Hepatocyte (in vitro differentiated cells): ENCODE data around the gene FRAS1. TPM values are rescaled to one million over a fixed set of nuclear protein-coding genes. Genes with fewer than 3 reads are reported as not detected.
A peak's percentile ranks its signal among the peaks of the same experiment; 100 is the strongest.

ENCODE experiments used
- DNase-seq: peaks from one replicate; pipeline ENCODE4 v3.0.0-alpha.2; 2016; ENCODE audit warnings: low spot score
- H2AFZ ChIP-seq: fragments of 200-600 bp; sonication (generic); 2 replicates; pipeline ENCODE4 v1.6.0; 2016; ENCODE audit warnings: antibody characterized with exemption, mild to moderate bottlenecking
- H3K27ac ChIP-seq: fragments of 200-600 bp; sonication (generic); 2 replicates; pipeline ENCODE4 v1.5.1; 2016; ENCODE audit warnings: mild to moderate bottlenecking
- H3K27me3 ChIP-seq: fragments of 200-600 bp; sonication (generic); 2 replicates; pipeline ENCODE4 v1.6.1; 2016
- H3K36me3 ChIP-seq: fragments of 200-600 bp; sonication (generic); replicated peaks from 2 replicates; pipeline ENCODE4 v1.5.1; 2016; ENCODE audit warnings: low read depth; ENCODE audit not compliant: insufficient read depth
- H3K4me1 ChIP-seq: fragments of 200-600 bp; sonication (generic); 2 replicates; pipeline ENCODE4 v1.5.1; 2016; ENCODE audit warnings: mild to moderate bottlenecking, moderate library complexity; ENCODE audit not compliant: insufficient read depth
- H3K4me2 ChIP-seq: fragments of 200-600 bp; sonication (generic); 2 replicates; pipeline ENCODE4 v1.6.0; 2016
- H3K4me3 ChIP-seq: fragments of 200-600 bp; sonication (generic); 2 replicates; pipeline ENCODE4 v1.5.1; 2016; ENCODE audit warnings: mild to moderate bottlenecking
- H3K79me2 ChIP-seq: fragments of 200-600 bp; sonication (generic); 2 replicates; pipeline ENCODE4 v1.6.0; 2017; ENCODE audit warnings: mild to moderate bottlenecking
- H3K9me2 ChIP-seq: fragments of 200-600 bp; sonication (generic); replicated peaks from 2 replicates; pipeline ENCODE4 v1.6.0; 2017; ENCODE audit warnings: mild to moderate bottlenecking; ENCODE audit not compliant: insufficient read depth
- H3K9me3 ChIP-seq: fragments of 200-600 bp; sonication (generic); 2 replicates; pipeline ENCODE4 v1.5.1; 2016; ENCODE audit warnings: low read depth, mild to moderate bottlenecking
- H4K20me1 ChIP-seq: fragments of 200-600 bp; sonication (generic); 2 replicates; pipeline ENCODE4 v1.6.0; 2016; ENCODE audit warnings: mild to moderate bottlenecking; ENCODE audit not compliant: insufficient read depth, poor library complexity, severe bottlenecking
- EZH2 ChIP-seq: fragments of 200-600 bp; sonication (generic); IDR thresholded peaks from 2 replicates; pipeline ENCODE4 v1.6.1; 2016; ENCODE audit warnings: antibody characterized with exemption, mild to moderate bottlenecking, borderline replicate concordance
- EZH2phosphoT487 ChIP-seq: fragments of 200-600 bp; sonication (generic); IDR thresholded peaks from one replicate; pipeline ENCODE4 v1.6.1; 2018; ENCODE audit warnings: antibody characterized with exemption, mild to moderate bottlenecking, low read depth, moderate library complexity; ENCODE audit not compliant: unreplicated experiment, severe bottlenecking
- WGBS: methylation state at CpG from one replicate; pipeline ENCODE4 v1.1.6; 2016; ENCODE audit warnings: low lambda C conversion rate; ENCODE audit errors: missing lambda C conversion rate; 5-methylcytosine and 5-hydroxymethylcytosine counted together
- polyA plus RNA-seq: library from polyadenylated mRNA; unstranded; fragments of >200 nt; fragmentation: Nextera tagmentation; extraction: Ambion mirVana; gene quantifications from 2 replicates; pipeline ENCODE4 v1.2.1, GENCODE V29; 2016
- small RNA-seq: library from RNA; depleted of rRNA; stranded (forward); fragments of <200 nt; gene quantifications from one replicate; pipeline ENCODE3, GENCODE V24; 2014
- total RNA-seq: library from RNA; depleted of rRNA; stranded (reverse); fragments of >200 nt; gene quantifications from 2 replicates; pipeline ENCODE4 v1.2.3, GENCODE V29; 2014
- TF ChIP-seq, protein P1 (sequence below): fragments of 200-600 bp; sonication (generic); IDR thresholded peaks from 2 replicates; pipeline ENCODE4 v1.5.1; 2016; ENCODE audit warnings: antibody characterized with exemption, mild to moderate bottlenecking; ENCODE audit not compliant: poor library complexity

FRAS1 gene
- total and polyA plus RNA-seq, 2 experiments from 2014 or later = 9.3 to 38.5 TPM

DNA sequence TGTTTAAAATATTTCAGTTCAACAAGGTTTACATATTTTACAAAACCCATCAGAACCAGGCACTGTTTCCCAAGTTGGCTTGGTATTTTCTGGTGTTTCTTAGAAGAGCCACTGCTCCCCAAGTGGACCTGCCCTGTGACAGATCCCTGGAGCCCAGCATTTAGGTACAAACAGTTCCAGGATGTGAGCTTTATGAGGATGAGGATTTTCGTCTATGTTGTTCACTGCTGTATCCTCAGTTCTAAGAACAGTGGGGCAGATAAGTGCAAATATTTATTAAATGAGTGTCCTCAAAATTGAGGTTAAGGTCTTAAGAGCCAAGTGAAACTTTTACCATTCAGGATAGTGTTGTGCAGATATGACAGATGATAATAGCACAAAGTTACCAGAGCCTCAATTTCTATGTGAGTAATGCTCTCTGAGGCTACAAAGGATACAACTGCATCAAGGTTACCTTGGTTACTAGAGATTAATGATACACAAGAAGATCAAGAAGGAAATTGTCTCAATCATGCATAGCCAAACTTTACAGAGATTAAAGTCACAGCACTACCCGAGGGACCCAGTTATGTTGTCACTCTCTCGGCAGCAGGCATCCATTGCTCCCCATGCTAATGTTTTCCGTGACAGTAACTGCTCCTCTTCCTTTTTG is 531.9 kb downstream of the FRAS1 start:
- WGBS = 69% methylated on average over 4 of the region's 4 CpGs
- Histone ChIP-seq H3K36me3 (no peaks in the 10 kb centered on the region), H4K20me1 (no peaks in the 10 kb centered on the region)

DNA sequence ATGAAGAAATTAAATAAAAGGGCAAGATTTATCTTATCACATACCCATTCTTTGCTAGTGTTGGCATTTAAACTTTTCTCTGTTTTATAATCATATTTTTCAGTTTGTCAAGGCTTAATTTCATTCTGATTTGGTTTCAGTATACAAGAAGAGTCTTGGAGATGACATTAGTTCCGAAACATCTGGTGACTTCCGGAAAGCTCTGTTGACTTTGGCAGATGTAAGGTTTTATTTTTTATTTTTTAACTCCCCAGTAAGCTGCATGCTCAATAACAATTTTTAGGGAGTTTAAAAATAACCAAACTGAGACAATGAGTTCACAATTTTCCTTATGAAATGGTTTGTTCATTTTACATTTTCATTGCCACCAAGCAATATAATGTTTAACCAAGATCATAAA is 534.3 kb downstream of the FRAS1 start:
- no peak for TF ChIP-seq EZH2phosphoT487
- no peak for TF ChIP-seq EZH2
- TF ChIP-seq, protein P1, sequence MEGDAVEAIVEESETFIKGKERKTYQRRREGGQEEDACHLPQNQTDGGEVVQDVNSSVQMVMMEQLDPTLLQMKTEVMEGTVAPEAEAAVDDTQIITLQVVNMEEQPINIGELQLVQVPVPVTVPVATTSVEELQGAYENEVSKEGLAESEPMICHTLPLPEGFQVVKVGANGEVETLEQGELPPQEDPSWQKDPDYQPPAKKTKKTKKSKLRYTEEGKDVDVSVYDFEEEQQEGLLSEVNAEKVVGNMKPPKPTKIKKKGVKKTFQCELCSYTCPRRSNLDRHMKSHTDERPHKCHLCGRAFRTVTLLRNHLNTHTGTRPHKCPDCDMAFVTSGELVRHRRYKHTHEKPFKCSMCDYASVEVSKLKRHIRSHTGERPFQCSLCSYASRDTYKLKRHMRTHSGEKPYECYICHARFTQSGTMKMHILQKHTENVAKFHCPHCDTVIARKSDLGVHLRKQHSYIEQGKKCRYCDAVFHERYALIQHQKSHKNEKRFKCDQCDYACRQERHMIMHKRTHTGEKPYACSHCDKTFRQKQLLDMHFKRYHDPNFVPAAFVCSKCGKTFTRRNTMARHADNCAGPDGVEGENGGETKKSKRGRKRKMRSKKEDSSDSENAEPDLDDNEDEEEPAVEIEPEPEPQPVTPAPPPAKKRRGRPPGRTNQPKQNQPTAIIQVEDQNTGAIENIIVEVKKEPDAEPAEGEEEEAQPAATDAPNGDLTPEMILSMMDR = no peak
- no peaks in the 10 kb centered on the region for H4K20me1 ChIP-seq
- H3K27me3 ChIP-seq = no peaks in the 10 kb centered on the region
- no peak overlapping the region for H3K27ac ChIP-seq
- H3K9me3 ChIP-seq = no peaks in the 10 kb centered on the region
- 80% methylated on average over 2 of the region's 2 CpGs for WGBS
- no peaks in the 10 kb centered on the region for H3K9me2 ChIP-seq
- no peaks in the 10 kb centered on the region for H3K4me1 ChIP-seq
- no peaks in the 10 kb centered on the region for H3K79me2 ChIP-seq
- no peak overlapping the region for H3K4me2 ChIP-seq
- no peak overlapping the region for H2AFZ ChIP-seq
- DNase-seq = no peak
- H3K4me3 ChIP-seq = no peak overlapping the region
- no peaks in the 10 kb centered on the region for H3K36me3 ChIP-seq

More for the DNA sequence above, 531.9 kb downstream of the FRAS1 start:
- Histone ChIP-seq H3K27me3 (no peaks in the 10 kb centered on the region), H3K79me2 (no peaks in the 10 kb centered on the region), H3K9me2 (no peaks in the 10 kb centered on the region), H3K9me3 (no peaks in the 10 kb centered on the region), H3K4me2 (no peak overlapping the region), H3K4me1 (no peaks in the 10 kb centered on the region), H3K4me3 (no peak overlapping the region), H3K27ac (no peak overlapping the region), H2AFZ (no peak overlapping the region)
- TF ChIP-seq, protein P1 = no peak
- TF ChIP-seq EZH2 (no peak), EZH2phosphoT487 (no peak)
- no peak for DNase-seq

DNA sequence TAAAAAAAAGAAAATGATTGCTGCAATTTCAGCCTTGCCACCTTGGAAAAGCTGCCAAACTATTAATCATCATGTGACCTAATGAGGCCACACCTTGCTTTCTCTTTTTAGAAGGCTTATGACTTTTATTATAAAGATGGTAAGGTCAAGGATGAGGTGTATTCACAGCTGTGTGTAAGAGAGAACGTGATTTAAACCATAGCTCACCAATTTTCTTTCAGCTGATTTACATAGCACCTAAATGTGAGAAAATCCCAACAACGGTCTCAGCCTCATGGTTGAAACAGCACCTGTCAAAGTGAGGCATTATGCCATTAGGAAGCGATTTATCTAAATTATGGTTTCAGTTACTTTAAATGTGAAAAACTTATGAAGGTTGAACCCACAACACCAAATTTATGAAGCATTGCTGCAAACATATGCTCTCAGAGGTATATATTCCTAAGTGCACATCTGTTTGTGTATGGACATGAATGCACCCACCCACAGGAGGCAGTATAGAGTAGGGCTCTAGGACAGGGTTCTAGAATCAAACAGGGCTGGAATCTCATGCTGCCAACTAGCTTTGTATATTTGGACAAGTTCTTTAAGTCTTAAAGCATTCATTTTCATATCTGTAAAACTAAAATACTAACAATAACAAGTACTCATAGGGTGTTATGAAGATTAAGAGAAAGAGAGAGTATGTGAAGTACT is 535.1 kb downstream of the FRAS1 start:
- Histone ChIP-seq H3K27me3 (no peaks in the 10 kb centered on the region), H3K9me2 (no peaks in the 10 kb centered on the region), H3K4me1 (no peaks in the 10 kb centered on the region), H3K36me3 (no peaks in the 10 kb centered on the region), H3K27ac (no peak overlapping the region), H2AFZ (no peak overlapping the region), H3K4me3 (no peak overlapping the region), H4K20me1 (no peaks in the 10 kb centered on the region), H3K79me2 (no peaks in the 10 kb centered on the region), H3K9me3 (no peaks in the 10 kb centered on the region), H3K4me2 (no peak overlapping the region)
- DNase-seq = no peak
- TF ChIP-seq, protein P1 = peak; percentile 26
- no peak for TF ChIP-seq EZH2
- no peak for TF ChIP-seq EZH2phosphoT487
- WGBS = 91% methylated on average over 3 of the region's 3 CpGs

Small RNA genes lying within 50 kb of the gene (small RNA-seq; reads per million reads assigned to genes)
- not detected for gene AC114801.3

Other genes with a start within 250 kb of the FRAS1 start
- gene CNOT6L, start 238.0 kb upstream of the FRAS1 start, total RNA-seq = 20.4 and 21.0 TPM in 2 replicates
- gene CNOT6L, start 238.0 kb upstream of the FRAS1 start, polyA plus RNA-seq = 7.5 and 7.7 TPM in 2 replicates
- 27.2 and 32.3 TPM in 2 replicates for gene MRPL1, start 194.5 kb upstream of the FRAS1 start, total RNA-seq
- gene MRPL1, start 194.5 kb upstream of the FRAS1 start, polyA plus RNA-seq = 19.6 and 22.5 TPM in 2 replicates